IgD-negative memory B cell (primary cell): ENCODE results near the gene METAP1. TPM values are rescaled to one million over a fixed set of nuclear protein-coding genes. Genes with fewer than 3 reads are reported as not detected.
"Not testable (repeated sequence)": the region's sequence is repeated elsewhere in the genome, so short reads cannot be mapped to it uniquely, and the experiment has no call there.

Experiments
- H3K27ac Mint-ChIP-seq, 3 donors: one replicate each; pipeline ENCODE4 v1.8.0; 2020 to 2022; ENCODE audit warnings: mild to moderate bottlenecking in 3 of 3, mixed read lengths in 3 of 3, moderate library complexity in 1 of 3
- H3K27me3 Mint-ChIP-seq: one replicate; pipeline ENCODE4 v1.8.0; 2021; ENCODE audit warnings: mixed read lengths
- H3K36me3 Mint-ChIP-seq: one replicate; pipeline ENCODE4 v1.8.0; 2020; ENCODE audit warnings: mild to moderate bottlenecking, mixed read lengths
- H3K4me1 Mint-ChIP-seq, 3 donors: one replicate each; pipeline ENCODE4 v1.8.0; 2020 to 2022; ENCODE audit warnings: mixed read lengths in 3 of 3, mild to moderate bottlenecking in 1 of 3
- H3K4me3 Mint-ChIP-seq, 4 donors: one replicate each; pipeline ENCODE4 v1.8.0; 2020 to 2022; ENCODE audit warnings: mild to moderate bottlenecking in 4 of 4, mixed read lengths in 4 of 4, moderate library complexity in 3 of 4
- H3K9me3 Mint-ChIP-seq, 3 donors: one replicate each; pipeline ENCODE4 v1.8.0; 2020 to 2021; ENCODE audit warnings: mixed read lengths in 3 of 3, mild to moderate bottlenecking in 1 of 3
- polyA plus RNA-seq: library from polyadenylated mRNA; unstranded; fragments of 300-500 nt; fragmentation: Illumina TruSeq; gene quantifications from one replicate; pipeline ENCODE4 v1.2.3, GENCODE V29; 2021

Gene METAP1
- polyA plus RNA-seq, 1 donor from 2014 or later: 27.1 TPM

DNA sequence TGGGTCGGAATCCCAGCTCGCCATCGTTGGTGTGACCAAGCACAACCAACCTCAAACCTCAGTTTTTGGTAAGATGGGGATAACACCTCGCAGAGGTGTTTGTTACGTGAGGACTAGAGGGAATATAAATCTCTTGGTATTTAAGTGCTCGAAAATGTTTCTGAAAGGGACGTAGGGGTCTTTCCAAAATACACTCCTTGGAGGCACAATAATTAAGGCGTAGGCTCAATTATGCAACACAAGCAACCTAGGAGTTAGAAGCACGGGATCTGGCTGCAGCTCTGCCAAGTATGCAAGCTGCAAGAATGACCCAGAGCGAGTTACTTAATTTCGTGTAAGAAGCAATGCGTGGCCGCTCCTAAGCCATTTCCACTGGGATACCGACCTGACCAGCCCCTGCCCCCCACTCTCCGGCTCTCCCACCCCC lies 92.5 kb downstream of the METAP1 start:
- H3K27ac Mint-ChIP-seq: peak overlapping the region; percentile 89 to 98 (median 96)
- H3K9me3 Mint-ChIP-seq: peaks cover 0 to 1% (median 0%) of the 10 kb centered on the region in 3 donors
- peaks cover 2% of the 10 kb centered on the region for H3K27me3 Mint-ChIP-seq
- H3K36me3 Mint-ChIP-seq: peaks cover 2% of the 10 kb centered on the region
- peak overlapping the region; percentile 97 to 99 (median 98) for H3K4me3 Mint-ChIP-seq
- peaks cover 18 to 39% (median 29%) of the 10 kb centered on the region in 3 donors for H3K4me1 Mint-ChIP-seq

DNA sequence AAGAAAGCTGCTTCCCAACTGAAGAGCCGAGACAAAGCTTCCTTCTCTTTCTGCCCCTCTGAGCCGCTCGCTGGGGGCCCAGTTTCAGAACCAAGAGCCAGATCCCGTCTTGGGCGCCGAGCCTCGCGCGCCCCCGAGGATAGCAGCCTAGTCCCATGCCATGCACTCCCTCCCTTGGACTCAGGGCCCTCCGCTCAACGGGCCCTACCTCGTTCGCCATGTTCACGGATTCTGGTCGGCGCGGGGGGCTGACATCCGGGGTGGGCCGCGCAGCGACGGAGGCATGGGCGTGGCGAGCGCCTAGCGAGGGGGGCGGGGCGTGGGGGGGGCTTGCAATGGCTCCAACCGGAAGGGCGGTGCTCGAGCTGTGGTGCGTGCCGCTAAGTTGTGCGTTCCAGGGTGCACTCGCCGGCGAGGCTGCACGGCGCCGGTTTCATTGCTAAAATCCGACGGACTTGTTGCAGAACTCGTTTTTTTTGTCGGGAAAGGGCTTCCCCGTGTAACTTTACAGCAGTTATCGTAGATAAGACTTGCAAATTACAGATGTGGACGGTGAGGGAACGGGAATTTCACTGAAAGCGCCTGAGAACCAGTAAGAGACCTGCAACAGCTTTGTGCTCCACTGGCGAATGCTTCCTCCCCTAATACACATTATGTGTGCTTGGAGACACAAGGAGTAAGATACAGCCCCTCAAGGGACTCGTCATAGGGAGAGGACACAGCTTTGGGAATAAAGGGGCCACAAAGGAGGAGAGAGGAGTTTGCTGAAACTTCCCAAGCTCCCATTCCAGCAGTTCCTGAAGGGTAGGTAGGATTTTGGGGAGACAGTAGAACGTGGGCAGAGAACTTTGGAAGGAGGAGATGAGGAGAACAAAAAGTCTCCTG lies 93.2 kb downstream of the METAP1 start, which contains the start of gene ADH5:
Gene ADH5, minus strand, starts transcription at position 308 of the 885 bp plus-strand sequence. Its CDS starts 88 bp downstream, at position 220.
- Mint-ChIP-seq H3K4me1 (peaks cover 18 to 39% (median 29%) of the 10 kb centered on the region in 3 donors), H3K36me3 (peaks cover 1% of the 10 kb centered on the region), H3K9me3 (peaks cover 0 to 1% (median 0%) of the 10 kb centered on the region in 3 donors), H3K27ac (peak within 1 kb of the TSS; percentile 89 to 98 (median 96)), H3K27me3 (peaks cover 2% of the 10 kb centered on the region), H3K4me3 (peak within 1 kb of the TSS; percentile 97 to 99 (median 98))

DNA sequence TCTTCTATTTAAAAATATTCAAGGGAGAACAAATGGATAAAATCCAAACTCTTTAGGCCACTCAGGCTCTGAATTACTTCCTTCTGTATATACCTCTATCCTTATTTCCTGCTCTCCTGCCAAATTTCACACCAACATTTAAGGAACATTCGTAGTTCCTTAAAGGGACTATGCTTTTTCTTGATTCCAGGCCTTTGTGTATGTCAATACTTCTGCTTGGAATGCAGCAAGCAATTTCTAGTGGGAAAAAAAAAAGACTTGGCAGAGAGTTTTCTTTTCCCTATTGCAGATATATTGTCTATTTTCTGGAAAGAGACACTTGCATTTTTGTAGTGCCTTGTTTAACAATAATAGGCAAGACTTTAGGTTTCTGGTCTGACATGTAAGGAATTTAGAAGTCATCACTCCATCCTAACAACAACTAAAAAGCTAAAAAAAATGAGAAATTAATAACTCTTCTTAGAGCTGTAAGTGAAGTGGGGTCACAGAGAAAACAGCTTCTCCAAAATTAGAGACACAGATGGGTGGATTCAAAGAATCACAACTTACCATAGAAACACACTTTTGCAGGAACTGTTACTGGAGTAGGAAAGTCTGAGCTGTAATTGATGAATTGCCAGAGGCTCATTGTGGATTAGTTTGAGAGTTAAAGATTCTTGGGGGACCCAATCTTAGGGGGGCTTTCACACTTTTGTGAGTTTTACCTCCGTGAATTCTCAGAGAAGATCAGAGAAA lies 95.1 kb downstream of the METAP1 start:
- Mint-ChIP-seq H3K4me1 (peaks cover 18 to 32% (median 29%) of the 10 kb centered on the region in 3 donors), H3K27me3 (peaks cover 2% of the 10 kb centered on the region), H3K9me3 (peaks cover 0 to 1% (median 0%) of the 10 kb centered on the region in 3 donors), H3K36me3 (no peaks in the 10 kb centered on the region), H3K27ac (peak overlapping the region in 1 of 3 donors; percentile 89), H3K4me3 (peak overlapping the region; percentile 38 to 97 (median 62))

DNA sequence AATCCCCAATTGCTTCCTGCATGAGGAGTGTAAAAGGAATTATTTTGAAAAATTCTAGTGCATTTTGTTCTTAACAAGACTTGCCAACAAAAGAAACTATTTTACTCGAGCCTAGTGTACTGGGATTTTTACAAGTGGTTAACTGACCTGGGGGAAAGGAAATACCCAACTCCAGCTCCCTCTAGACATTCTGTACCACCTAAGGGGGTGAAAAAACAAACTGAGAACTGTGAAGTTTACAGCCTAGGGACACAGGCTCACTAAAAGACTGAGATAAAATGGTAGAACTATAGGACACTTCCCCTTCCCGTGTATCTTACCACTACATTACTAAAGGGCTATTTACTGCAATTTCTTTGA lies 95.7 kb downstream of the METAP1 start:
- Mint-ChIP-seq H3K4me1 (peaks cover 18 to 31% (median 28%) of the 10 kb centered on the region in 3 donors), H3K27ac (no peak overlapping the region)

DNA sequence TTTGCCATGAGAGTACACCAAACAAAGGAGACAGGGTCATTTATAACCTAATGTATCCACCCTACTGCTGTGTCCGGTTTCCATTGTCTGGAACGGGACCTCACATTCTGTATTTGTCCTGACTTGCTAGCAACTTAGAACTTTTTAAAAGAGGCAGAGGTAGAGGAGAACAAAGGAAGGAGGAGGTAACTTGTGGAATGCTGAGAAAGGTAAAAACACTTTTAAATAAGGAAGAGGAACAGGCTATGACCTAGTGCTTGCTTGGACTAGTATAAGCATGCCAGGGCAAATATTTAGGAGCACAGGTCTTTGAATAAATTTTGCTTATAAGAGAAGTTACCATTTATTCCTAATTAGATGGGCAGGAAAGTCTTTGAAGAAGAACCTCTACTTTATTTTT lies 96.3 kb downstream of the METAP1 start:
- H3K36me3 Mint-ChIP-seq, H3K27me3 Mint-ChIP-seq, H3K27ac Mint-ChIP-seq, H3K9me3 Mint-ChIP-seq: not testable (repeated sequence)
- H3K4me1 Mint-ChIP-seq: peaks cover 17 to 28% (median 26%) of the 10 kb centered on the region in 3 donors
- peak overlapping the region in 1 of 4 donors; percentile 14 for H3K4me3 Mint-ChIP-seq

More for the DNA sequence above, 95.7 kb downstream of the METAP1 start:
- H3K4me3 Mint-ChIP-seq: peak overlapping the region in 2 of 4 donors; percentile 14 to 77
- H3K9me3 Mint-ChIP-seq: peaks cover 0 to 1% (median 0%) of the 10 kb centered on the region in 3 donors
- H3K27me3 Mint-ChIP-seq: peaks cover 2% of the 10 kb centered on the region
- no peaks in the 10 kb centered on the region for H3K36me3 Mint-ChIP-seq

DNA sequence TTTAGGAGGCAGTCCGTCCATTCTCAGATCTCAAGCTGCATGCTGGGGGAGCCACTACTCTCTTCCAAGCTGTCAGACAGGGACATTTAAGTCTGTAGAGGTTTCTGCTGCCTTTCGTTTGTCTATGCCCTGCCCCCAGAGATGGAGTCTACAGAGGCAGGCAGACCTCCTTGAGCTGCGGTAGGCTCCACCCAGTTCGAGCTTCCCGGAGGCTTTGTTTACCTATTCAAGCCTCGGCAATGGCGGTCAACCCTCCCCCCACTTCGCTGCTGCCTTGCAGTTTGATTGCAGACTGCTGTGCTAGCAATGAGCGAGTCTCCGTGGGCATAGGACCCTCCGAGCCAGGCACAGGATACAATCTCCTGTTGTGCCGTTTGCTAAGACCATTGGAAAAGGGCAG lies 103.8 kb downstream of the METAP1 start:
- H3K36me3 Mint-ChIP-seq: peaks cover 8% of the 10 kb centered on the region
- H3K4me1 Mint-ChIP-seq: peaks cover 2 to 4% (median 3%) of the 10 kb centered on the region in 3 donors
- H3K4me3 Mint-ChIP-seq: no peak overlapping the region
- peaks cover 0 to 4% (median 0%) of the 10 kb centered on the region in 3 donors for H3K9me3 Mint-ChIP-seq
- no peaks in the 10 kb centered on the region for H3K27me3 Mint-ChIP-seq
- no peak overlapping the region for H3K27ac Mint-ChIP-seq

DNA sequence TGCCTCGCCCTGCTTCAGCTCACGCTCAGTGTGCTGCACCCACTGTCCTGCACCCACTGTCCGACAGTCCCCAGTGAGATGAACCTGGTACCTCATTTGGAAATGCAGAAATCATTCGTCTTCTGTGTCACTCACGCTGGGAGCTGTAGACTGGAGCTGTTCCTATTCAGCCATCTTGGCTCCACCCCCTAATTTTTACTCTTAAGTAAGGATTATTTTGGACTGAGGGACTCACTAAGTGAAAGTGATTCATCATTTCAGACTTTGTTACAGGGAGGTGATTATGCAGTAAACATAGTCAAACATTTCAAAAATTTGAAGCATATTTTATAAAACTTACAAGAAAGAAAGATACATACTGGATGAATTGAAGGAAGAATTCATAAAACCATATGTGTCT lies 104.3 kb downstream of the METAP1 start:
- H3K27me3 Mint-ChIP-seq, H3K4me1 Mint-ChIP-seq, H3K4me3 Mint-ChIP-seq, H3K36me3 Mint-ChIP-seq, H3K9me3 Mint-ChIP-seq, H3K27ac Mint-ChIP-seq: not testable (repeated sequence)

DNA sequence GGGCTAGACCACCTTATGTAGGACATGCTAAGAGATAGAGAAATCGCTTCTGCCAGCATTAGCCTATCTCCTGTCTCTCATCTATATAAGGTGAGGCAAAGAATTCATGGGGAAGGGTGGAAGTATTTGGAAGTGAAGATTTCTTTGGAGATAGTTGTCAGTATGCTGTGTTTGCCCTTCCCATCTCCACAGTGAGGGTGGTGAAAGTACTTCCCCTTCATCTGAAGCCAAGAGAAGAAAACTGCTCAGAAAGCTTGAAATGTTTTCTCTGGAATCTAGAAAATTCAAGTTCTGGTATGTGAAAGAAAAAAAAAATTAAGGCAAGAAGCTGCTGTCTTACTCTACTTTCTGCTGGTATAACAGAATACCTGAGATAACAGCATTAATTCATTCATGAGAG lies 105.4 kb downstream of the METAP1 start:
- Mint-ChIP-seq H3K27me3 (no peaks in the 10 kb centered on the region), H3K9me3 (peaks cover 0 to 4% (median 0%) of the 10 kb centered on the region in 3 donors), H3K4me3 (no peak overlapping the region), H3K36me3 (peaks cover 10% of the 10 kb centered on the region), H3K27ac (no peak overlapping the region), H3K4me1 (peaks cover 2 to 4% (median 3%) of the 10 kb centered on the region in 3 donors)

DNA sequence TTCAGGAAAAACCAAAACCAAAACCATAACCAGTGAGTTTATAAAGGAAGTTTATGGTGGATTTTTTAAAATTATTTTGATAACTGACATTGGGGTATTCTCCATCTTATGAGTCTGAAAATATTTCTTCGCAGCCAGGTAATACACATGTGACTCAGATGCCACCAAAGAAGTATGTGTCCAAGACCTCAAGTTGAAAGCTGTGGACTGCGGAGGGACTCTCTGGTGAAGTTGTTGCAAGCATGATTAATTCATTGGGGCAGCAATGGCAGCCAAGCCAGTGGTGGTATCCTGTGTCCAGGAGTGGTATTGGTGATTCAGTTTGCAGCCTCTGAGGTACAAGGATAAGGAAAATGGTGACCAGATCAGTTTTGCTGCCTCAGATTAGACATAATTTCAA lies 107.1 kb downstream of the METAP1 start:
- H3K4me1 Mint-ChIP-seq: peaks cover 0 to 4% (median 2%) of the 10 kb centered on the region in 3 donors
- H3K4me3 Mint-ChIP-seq: no peak overlapping the region
- H3K36me3 Mint-ChIP-seq: peaks cover 4% of the 10 kb centered on the region
- no peaks in the 10 kb centered on the region for H3K27me3 Mint-ChIP-seq
- H3K9me3 Mint-ChIP-seq: no peaks in the 10 kb centered on the region
- no peak overlapping the region for H3K27ac Mint-ChIP-seq

DNA sequence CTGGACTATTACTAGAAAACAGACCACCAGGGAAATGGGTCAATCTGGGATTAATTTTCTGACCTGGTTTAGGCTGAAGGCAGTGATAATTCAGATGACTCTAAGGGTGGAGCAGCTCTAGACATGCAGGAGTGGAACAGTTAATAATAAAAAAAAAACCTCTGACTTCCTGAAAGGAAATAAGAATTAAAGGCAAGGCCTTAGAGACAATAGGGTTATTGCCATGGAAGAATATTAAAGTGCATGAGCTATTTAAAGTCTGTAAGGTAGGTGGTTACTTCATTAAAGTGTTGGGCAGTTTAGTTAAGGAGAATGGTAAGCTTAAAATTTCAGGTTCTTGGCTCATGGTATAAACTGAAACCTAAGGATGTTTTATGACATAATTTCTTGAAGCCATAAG lies 107.6 kb downstream of the METAP1 start:
- Mint-ChIP-seq H3K36me3 (peaks cover 4% of the 10 kb centered on the region), H3K27ac (no peak overlapping the region), H3K4me1 (peaks cover 0 to 4% (median 2%) of the 10 kb centered on the region in 3 donors), H3K27me3 (no peaks in the 10 kb centered on the region), H3K4me3 (peak overlapping the region in 1 of 4 donors; percentile 6), H3K9me3 (no peaks in the 10 kb centered on the region)

DNA sequence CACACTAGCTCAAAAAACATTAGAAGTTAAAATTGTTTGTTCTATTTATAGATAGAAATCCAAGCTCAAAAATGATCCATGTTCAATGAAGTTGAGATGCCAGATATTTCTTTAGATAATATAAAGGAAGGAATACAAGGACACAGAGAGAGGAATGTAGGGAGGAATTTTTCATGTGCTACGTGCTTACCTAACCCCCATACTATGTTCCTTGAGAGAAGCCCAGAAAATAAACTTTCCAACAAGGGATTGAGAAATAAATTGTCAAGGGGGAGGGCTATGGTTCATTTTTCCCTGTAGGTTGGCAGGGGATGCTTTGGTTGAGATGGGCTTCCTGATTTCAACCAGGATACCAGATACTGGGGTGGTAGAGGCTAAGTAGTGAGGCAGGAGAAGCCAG lies 108.6 kb downstream of the METAP1 start:
- peaks cover 2 to 4% (median 4%) of the 10 kb centered on the region in 3 donors for H3K4me1 Mint-ChIP-seq
- H3K4me3 Mint-ChIP-seq: no peak overlapping the region
- H3K9me3 Mint-ChIP-seq: no peaks in the 10 kb centered on the region
- H3K27me3 Mint-ChIP-seq: no peaks in the 10 kb centered on the region
- no peak overlapping the region for H3K27ac Mint-ChIP-seq
- H3K36me3 Mint-ChIP-seq: peaks cover 4% of the 10 kb centered on the region

DNA sequence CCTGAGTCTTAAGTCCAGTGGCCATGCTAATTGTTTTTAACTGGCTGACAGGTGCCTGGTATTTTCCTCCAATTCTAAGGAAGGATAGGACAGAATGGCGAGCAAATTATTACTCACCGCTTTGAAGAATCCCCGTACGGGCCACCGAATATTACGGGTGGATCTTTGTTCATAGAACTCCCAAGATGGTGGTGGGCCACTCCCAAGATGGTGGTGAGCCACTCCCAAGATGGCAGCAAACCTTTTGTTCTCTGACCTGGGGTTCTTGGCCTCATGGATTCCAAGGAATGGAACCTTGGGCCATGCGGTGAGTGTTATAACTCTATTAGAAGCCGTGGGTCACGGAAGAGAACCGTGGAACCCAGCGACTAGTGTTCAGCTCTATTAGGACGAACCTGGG lies 113.8 kb downstream of the METAP1 start:
- H3K9me3 Mint-ChIP-seq, H3K36me3 Mint-ChIP-seq, H3K4me3 Mint-ChIP-seq, H3K4me1 Mint-ChIP-seq, H3K27me3 Mint-ChIP-seq, H3K27ac Mint-ChIP-seq: not testable (repeated sequence)
